ENCODE results near the gene GTF3C4. TPM values are rescaled to one million over a fixed set of nuclear protein-coding genes. Genes with fewer than 3 reads are reported as not detected.
A peak's percentile ranks its signal among the peaks of the same experiment; 100 is the strongest.
"Not testable (repeated sequence)": the region's sequence is repeated elsewhere in the genome, so short reads cannot be mapped to it uniquely, and the experiment has no call there.

GTF3C4 gene
- polyA plus RNA-seq, 1 donor from 2014 or later, result 4.1 TPM

GRCh38 chr9:132702254-132702653, 32.0 kb downstream of the GTF3C4 start:
- Mint-ChIP-seq H3K4me1 (no peaks in the 10 kb centered on the region), H3K27me3 (peaks cover 7% of the 10 kb centered on the region), H3K4me3 (no peak overlapping the region), H3K27ac (no peak overlapping the region), H3K9me3 (peaks cover 3 to 15% (median 8%) of the 10 kb centered on the region in 3 donors), H3K36me3 (peaks cover 3% of the 10 kb centered on the region)

- Mint-ChIP-seq H3K4me1 (no peaks in the 10 kb centered on the region), H3K27ac (peak overlapping the region in 2 of 3 donors; percentile 11 to 20), H3K36me3 (peaks cover 3% of the 10 kb centered on the region), H3K4me3 (no peak overlapping the region), H3K27me3 (peaks cover 7% of the 10 kb centered on the region), H3K9me3 (peaks cover 0 to 4% (median 3%) of the 10 kb centered on the region in 3 donors)
Measured at GRCh38 chr9:132703336-132703735, 33.1 kb downstream of the GTF3C4 start.

- no peaks in the 10 kb centered on the region for H3K9me3 Mint-ChIP-seq
- H3K36me3 Mint-ChIP-seq, result no peaks in the 10 kb centered on the region
- H3K4me3 Mint-ChIP-seq, result no peak overlapping the region
- no peak overlapping the region for H3K27ac Mint-ChIP-seq
- no peaks in the 10 kb centered on the region for H3K4me1 Mint-ChIP-seq
- peaks cover 7% of the 10 kb centered on the region for H3K27me3 Mint-ChIP-seq
Measured at GRCh38 chr9:132708239-132708638, 38.0 kb downstream of the GTF3C4 start.

GRCh38 chr9:132708769-132709430, 38.6 kb downstream of the GTF3C4 start:
- peaks cover 5% of the 10 kb centered on the region for H3K27me3 Mint-ChIP-seq
- no peaks in the 10 kb centered on the region for H3K4me1 Mint-ChIP-seq
- H3K27ac Mint-ChIP-seq, result no peak overlapping the region
- no peaks in the 10 kb centered on the region for H3K9me3 Mint-ChIP-seq
- no peaks in the 10 kb centered on the region for H3K36me3 Mint-ChIP-seq
- no peak overlapping the region for H3K4me3 Mint-ChIP-seq

- H3K36me3 Mint-ChIP-seq, result no peaks in the 10 kb centered on the region
- H3K9me3 Mint-ChIP-seq, result no peaks in the 10 kb centered on the region
- H3K27me3 Mint-ChIP-seq, result peaks cover 3% of the 10 kb centered on the region
- no peak overlapping the region for H3K27ac Mint-ChIP-seq
- no peak overlapping the region for H3K4me3 Mint-ChIP-seq
- no peaks in the 10 kb centered on the region for H3K4me1 Mint-ChIP-seq
Measured at GRCh38 chr9:132710333-132710732, 40.1 kb downstream of the GTF3C4 start.

- H3K4me1 Mint-ChIP-seq, H3K4me3 Mint-ChIP-seq, H3K36me3 Mint-ChIP-seq, H3K27me3 Mint-ChIP-seq, H3K9me3 Mint-ChIP-seq, H3K27ac Mint-ChIP-seq: not testable (repeated sequence)
Measured at GRCh38 chr9:132711152-132711551, 40.9 kb downstream of the GTF3C4 start.

GRCh38 chr9:132711846-132712245, 41.6 kb downstream of the GTF3C4 start:
- peaks cover 4% of the 10 kb centered on the region for H3K27me3 Mint-ChIP-seq
- H3K36me3 Mint-ChIP-seq, result no peaks in the 10 kb centered on the region
- no peak overlapping the region for H3K27ac Mint-ChIP-seq
- H3K4me3 Mint-ChIP-seq, result no peak overlapping the region
- no peaks in the 10 kb centered on the region for H3K9me3 Mint-ChIP-seq
- H3K4me1 Mint-ChIP-seq, result no peaks in the 10 kb centered on the region

GRCh38 chr9:132712753-132713152, 42.5 kb downstream of the GTF3C4 start:
- Mint-ChIP-seq H3K27ac (no peak overlapping the region), H3K4me1 (no peaks in the 10 kb centered on the region), H3K36me3 (no peaks in the 10 kb centered on the region), H3K9me3 (no peaks in the 10 kb centered on the region), H3K4me3 (no peak overlapping the region), H3K27me3 (peaks cover 9% of the 10 kb centered on the region)

- Mint-ChIP-seq H3K27me3 (peaks cover 27% of the 10 kb centered on the region), H3K36me3 (no peaks in the 10 kb centered on the region), H3K9me3 (peaks cover 0 to 4% (median 0%) of the 10 kb centered on the region in 3 donors), H3K4me1 (no peaks in the 10 kb centered on the region), H3K4me3 (no peak overlapping the region), H3K27ac (no peak overlapping the region)
Measured at GRCh38 chr9:132716007-132716406, 45.7 kb downstream of the GTF3C4 start.

- Mint-ChIP-seq H3K36me3 (no peaks in the 10 kb centered on the region), H3K4me1 (no peaks in the 10 kb centered on the region), H3K4me3 (no peak overlapping the region), H3K9me3 (peaks cover 0 to 4% (median 0%) of the 10 kb centered on the region in 3 donors), H3K27ac (no peak overlapping the region), H3K27me3 (peaks cover 27% of the 10 kb centered on the region)
Measured at GRCh38 chr9:132717326-132717945, 47.2 kb downstream of the GTF3C4 start.

GRCh38 chr9:132718381-132718928, 48.2 kb downstream of the GTF3C4 start:
- peaks cover 31% of the 10 kb centered on the region for H3K27me3 Mint-ChIP-seq
- not testable (repeated sequence) for H3K4me3 Mint-ChIP-seq, H3K36me3 Mint-ChIP-seq, H3K27ac Mint-ChIP-seq, H3K4me1 Mint-ChIP-seq, H3K9me3 Mint-ChIP-seq

GRCh38 chr9:132721661-132722060, 51.4 kb downstream of the GTF3C4 start:
- H3K27ac Mint-ChIP-seq, result no peak overlapping the region
- no peak overlapping the region for H3K4me3 Mint-ChIP-seq
- no peaks in the 10 kb centered on the region for H3K36me3 Mint-ChIP-seq
- H3K9me3 Mint-ChIP-seq, result peaks cover 0 to 4% (median 0%) of the 10 kb centered on the region in 3 donors
- H3K4me1 Mint-ChIP-seq, result no peaks in the 10 kb centered on the region
- peaks cover 29% of the 10 kb centered on the region for H3K27me3 Mint-ChIP-seq

- no peaks in the 10 kb centered on the region for H3K36me3 Mint-ChIP-seq
Measured at GRCh38 chr9:132722564-132723065, 52.4 kb downstream of the GTF3C4 start.

GRCh38 chr9:132723809-132724208, 53.5 kb downstream of the GTF3C4 start:
- H3K9me3 Mint-ChIP-seq, result peaks cover 0 to 4% (median 0%) of the 10 kb centered on the region in 3 donors
- no peak overlapping the region for H3K27ac Mint-ChIP-seq

More at GRCh38 chr9:132722564-132723065, 52.4 kb downstream of the GTF3C4 start:
- H3K4me3 Mint-ChIP-seq, result no peak overlapping the region
- H3K9me3 Mint-ChIP-seq, result peaks cover 0 to 4% (median 0%) of the 10 kb centered on the region in 3 donors
- peaks cover 26% of the 10 kb centered on the region for H3K27me3 Mint-ChIP-seq
- no peak overlapping the region for H3K27ac Mint-ChIP-seq
- H3K4me1 Mint-ChIP-seq, result no peaks in the 10 kb centered on the region

GRCh38 chr9:132725306-132725705, 55.0 kb downstream of the GTF3C4 start:
- Mint-ChIP-seq H3K4me1 (no peaks in the 10 kb centered on the region), H3K27ac (no peak overlapping the region), H3K9me3 (no peaks in the 10 kb centered on the region), H3K27me3 (peaks cover 8% of the 10 kb centered on the region), H3K36me3 (no peaks in the 10 kb centered on the region), H3K4me3 (no peak overlapping the region)

More at GRCh38 chr9:132723809-132724208, 53.5 kb downstream of the GTF3C4 start:
- H3K27me3 Mint-ChIP-seq, result peaks cover 19% of the 10 kb centered on the region
- H3K4me3 Mint-ChIP-seq, result no peak overlapping the region
- H3K4me1 Mint-ChIP-seq, result no peaks in the 10 kb centered on the region
- no peaks in the 10 kb centered on the region for H3K36me3 Mint-ChIP-seq

Measured in IgD-negative memory B cell (primary cell).